Subcutaneous abdominal adipose tissue (tissue), 5 donors: ENCODE results near the gene STRIP2.
"Not testable (repeated sequence)": the region's sequence is repeated elsewhere in the genome, so short reads cannot be mapped to it uniquely, and the experiment has no call there.

Experiments used
- H3K27ac ChIP-seq: one replicate; pipeline ENCODE4 v1.7.0; 2013; ENCODE audit warnings: low read depth, mild to moderate bottlenecking, inconsistent platforms, low read length, moderate library complexity
- H3K27me3 ChIP-seq, 5 donors: one replicate each; pipeline ENCODE4 v1.7.0; 2013; ENCODE audit warnings: low read length in 5 of 5, inconsistent platforms in 1 of 5; ENCODE audit not compliant: control insufficient read depth in 5 of 5, insufficient read depth in 4 of 5
- H3K36me3 ChIP-seq, 5 donors: one replicate each; pipeline ENCODE4 v1.7.0; 2013; ENCODE audit warnings: low read length in 5 of 5; ENCODE audit not compliant: control insufficient read depth in 5 of 5, insufficient read depth in 5 of 5
- H3K4me1 ChIP-seq, 5 donors: one replicate each; pipeline ENCODE4 v1.7.0; 2013; ENCODE audit warnings: low read length in 5 of 5, mild to moderate bottlenecking in 3 of 5, moderate library complexity in 1 of 5; ENCODE audit not compliant: control insufficient read depth in 5 of 5, insufficient read depth in 5 of 5
- H3K4me3 ChIP-seq, 5 donors: one replicate each; pipeline ENCODE4 v1.7.0; 2013; ENCODE audit warnings: low read length in 5 of 5, low read depth in 1 of 5
- H3K9ac ChIP-seq, 5 donors: one replicate each; pipeline ENCODE4 v1.7.0; 2013; ENCODE audit warnings: low read length in 5 of 5, mild to moderate bottlenecking in 4 of 5, moderate library complexity in 3 of 5
- H3K9me3 ChIP-seq, 5 donors: one replicate each; pipeline ENCODE4 v1.7.0; 2013; ENCODE audit warnings: low read length in 5 of 5; ENCODE audit not compliant: control insufficient read depth in 5 of 5
- donor health status: healthy.
- donor health status: healthy.
- donor health status: healthy.
- donor health status: healthy.
- donor health status: healthy.

Gene STRIP2

DNA sequence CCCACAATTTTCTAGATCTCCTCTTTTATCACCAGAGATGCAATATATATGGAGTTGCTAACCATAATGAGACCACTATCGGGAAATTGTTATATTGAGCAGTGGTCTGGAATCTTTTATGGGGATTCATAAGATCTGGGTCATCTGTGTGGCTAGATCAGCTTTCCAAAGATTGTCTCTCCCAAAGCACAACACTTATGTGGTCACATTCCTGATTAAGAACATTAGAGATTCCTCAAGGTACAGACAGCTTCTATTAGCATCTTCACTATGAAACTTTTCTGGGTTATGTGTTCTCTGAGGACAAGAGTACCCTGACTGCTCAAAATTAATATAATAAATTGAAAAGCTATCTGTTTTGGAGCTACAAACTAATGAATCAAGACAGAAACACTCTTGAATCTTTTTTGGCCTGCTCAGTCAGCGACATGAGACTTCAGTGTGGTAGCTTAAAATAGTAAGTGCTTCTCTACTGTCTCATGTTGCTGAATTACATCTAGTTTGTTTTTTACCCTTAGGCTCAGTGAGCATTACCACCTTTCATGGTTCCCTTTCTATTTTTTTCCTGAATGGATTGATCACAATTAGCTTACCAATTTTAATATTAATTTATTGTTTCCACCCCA, 42.6 kb upstream of the STRIP2 start:
- Histone ChIP-seq H3K9ac (no peak overlapping the region), H3K27me3 (no peaks in the 10 kb centered on the region), H3K27ac (no peak overlapping the region)

DNA sequence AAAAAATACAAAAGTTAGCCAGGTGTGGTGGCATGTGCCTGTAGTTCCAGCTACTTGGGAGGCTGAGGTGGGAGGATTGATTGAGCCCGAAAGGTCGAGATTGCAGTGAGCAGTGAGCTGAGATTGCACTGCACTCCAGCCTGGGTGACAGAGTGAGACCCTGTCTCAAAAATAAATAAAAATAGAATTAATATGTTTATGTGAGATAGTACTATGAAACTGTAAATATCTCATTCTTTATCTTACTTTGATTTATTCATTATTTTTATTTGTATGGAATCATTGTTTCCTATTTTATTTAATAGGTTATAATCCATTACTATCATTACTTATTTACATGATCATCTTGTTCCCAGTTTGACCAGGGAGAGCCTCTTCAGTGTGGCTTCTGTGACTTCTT, 41.0 kb upstream of the STRIP2 start:
- H3K27me3 ChIP-seq: no peaks in the 10 kb centered on the region
- no peak overlapping the region for H3K9ac ChIP-seq
- peaks cover 0 to 3% (median 0%) of the 10 kb centered on the region in 5 donors for H3K4me1 ChIP-seq
- peaks cover 12 to 24% (median 12%) of the 10 kb centered on the region in 5 donors for H3K36me3 ChIP-seq
- H3K9me3 ChIP-seq: no peaks in the 10 kb centered on the region
- H3K4me3 ChIP-seq: no peak overlapping the region
- no peak overlapping the region for H3K27ac ChIP-seq

More for the DNA sequence above, 42.6 kb upstream of the STRIP2 start:
- H3K9me3 ChIP-seq: no peaks in the 10 kb centered on the region
- H3K4me1 ChIP-seq: peaks cover 0 to 3% (median 0%) of the 10 kb centered on the region in 5 donors
- no peak overlapping the region for H3K4me3 ChIP-seq
- peaks cover 7 to 21% (median 12%) of the 10 kb centered on the region in 5 donors for H3K36me3 ChIP-seq

DNA sequence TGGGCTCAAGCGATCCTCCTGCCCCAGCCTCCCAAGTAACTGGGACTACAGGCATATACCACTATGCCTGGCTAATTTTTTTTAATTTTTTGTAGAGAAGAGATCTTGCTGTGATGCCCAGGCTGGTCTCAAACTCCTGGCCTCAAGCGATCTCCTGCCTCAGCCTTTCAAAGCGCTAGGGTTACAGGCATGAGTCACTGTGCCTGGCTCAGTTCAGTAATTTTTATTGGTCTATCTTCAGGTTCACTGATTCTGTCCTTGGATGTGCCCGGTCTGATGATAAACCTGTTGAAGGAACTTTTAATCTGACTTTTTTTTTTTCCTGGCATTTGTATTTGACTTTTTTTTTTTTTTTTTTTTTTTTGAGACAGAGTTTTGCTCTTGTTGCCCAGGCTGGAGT, 40.1 kb upstream of the STRIP2 start:
- Histone ChIP-seq H3K9me3 (no peaks in the 10 kb centered on the region), H3K36me3 (peaks cover 10 to 17% (median 12%) of the 10 kb centered on the region in 5 donors), H3K4me3 (no peak overlapping the region), H3K27me3 (no peaks in the 10 kb centered on the region), H3K9ac (no peak overlapping the region), H3K4me1 (peaks cover 0 to 3% (median 0%) of the 10 kb centered on the region in 5 donors), H3K27ac (no peak overlapping the region)

DNA sequence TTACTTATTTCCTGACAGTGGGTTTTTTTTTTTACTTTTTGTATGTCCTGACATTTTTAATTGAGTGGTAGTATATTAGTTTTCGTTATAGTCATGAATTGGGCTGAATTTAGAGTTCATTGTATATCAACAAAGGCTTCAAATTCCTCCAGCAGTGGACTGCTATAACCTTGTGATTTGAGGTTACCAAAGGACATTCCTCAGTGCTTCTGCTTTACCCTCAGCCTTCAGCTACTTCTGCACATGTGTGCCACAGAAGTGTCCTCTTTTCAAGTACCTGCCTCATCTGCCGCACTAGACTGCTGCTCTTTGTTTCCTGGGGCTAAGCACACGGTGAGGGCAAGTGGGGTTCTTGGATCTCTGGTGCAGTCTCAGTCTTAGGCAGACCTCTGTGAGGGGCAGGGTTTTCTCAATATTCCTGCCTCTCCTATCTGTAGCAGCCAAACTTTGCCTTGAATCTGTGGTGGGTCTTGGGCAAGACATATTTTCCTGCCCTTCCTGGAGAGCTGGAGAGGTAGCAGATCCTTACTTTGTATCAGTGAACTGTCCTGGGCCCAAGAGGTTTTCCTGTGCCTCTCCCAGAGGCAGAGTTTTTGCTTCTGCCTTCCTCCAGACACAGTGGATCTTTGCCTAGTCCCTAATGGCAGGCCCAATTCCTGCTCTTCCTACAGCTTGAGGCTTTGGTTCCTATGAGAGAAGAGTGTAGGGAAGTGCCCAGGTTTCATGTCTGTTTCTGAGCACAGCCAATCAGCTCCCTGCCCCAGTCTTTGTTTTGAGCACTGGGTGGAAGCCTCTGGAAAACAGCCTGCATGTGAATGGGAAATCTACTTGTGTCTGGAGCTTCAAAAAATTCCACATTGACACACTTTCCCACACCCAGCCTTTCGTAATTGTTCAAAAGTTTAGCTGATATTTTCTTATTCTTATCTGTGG, 39.0 kb upstream of the STRIP2 start:
- no peak overlapping the region for H3K9ac ChIP-seq
- H3K4me1 ChIP-seq: peaks cover 0 to 3% (median 0%) of the 10 kb centered on the region in 5 donors
- H3K36me3 ChIP-seq: peaks cover 4 to 11% (median 7%) of the 10 kb centered on the region in 5 donors
- no peaks in the 10 kb centered on the region for H3K27me3 ChIP-seq
- no peak overlapping the region for H3K27ac ChIP-seq
- H3K4me3 ChIP-seq: no peak overlapping the region
- H3K9me3 ChIP-seq: no peaks in the 10 kb centered on the region

DNA sequence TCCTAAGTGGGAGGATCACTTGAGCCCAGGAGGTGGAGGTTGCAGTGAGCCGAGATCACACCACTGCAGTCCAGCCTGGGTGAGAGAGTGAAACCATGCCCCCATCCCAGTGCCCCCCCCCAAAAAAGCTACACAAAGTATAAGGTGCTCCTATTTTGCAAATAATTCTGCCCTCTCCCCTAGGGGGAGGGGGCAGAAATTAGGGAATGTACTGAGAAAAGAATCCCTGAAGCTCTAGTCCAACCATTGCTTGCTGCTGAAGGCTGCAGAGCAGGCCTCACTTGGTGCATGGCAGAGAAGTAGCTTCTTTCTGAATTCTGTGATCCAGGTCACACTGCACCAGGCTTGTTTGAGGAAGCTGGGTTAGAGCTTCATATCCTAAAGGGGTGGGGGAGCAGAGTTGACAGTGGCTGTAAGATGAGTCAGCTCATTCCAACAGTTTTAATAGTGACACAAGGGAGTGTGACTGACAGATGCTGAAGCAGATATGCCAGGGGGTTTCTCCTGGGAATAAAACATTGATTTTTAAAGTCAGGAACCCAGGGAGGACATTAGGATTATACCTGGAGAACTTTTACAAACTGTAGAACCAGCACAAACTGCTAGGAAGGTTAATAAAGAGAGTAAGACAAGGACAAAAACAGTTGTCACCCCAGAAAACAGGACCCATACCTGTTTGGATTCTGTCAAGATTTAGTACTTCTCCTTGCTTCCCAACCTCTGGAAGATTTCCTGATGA, 32.8 kb upstream of the STRIP2 start:
- Histone ChIP-seq H3K9me3 (no peaks in the 10 kb centered on the region), H3K36me3 (peaks cover 7 to 32% (median 9%) of the 10 kb centered on the region in 5 donors), H3K27me3 (no peaks in the 10 kb centered on the region), H3K4me1 (no peaks in the 10 kb centered on the region), H3K4me3 (no peak overlapping the region), H3K9ac (no peak overlapping the region), H3K27ac (no peak overlapping the region)

DNA sequence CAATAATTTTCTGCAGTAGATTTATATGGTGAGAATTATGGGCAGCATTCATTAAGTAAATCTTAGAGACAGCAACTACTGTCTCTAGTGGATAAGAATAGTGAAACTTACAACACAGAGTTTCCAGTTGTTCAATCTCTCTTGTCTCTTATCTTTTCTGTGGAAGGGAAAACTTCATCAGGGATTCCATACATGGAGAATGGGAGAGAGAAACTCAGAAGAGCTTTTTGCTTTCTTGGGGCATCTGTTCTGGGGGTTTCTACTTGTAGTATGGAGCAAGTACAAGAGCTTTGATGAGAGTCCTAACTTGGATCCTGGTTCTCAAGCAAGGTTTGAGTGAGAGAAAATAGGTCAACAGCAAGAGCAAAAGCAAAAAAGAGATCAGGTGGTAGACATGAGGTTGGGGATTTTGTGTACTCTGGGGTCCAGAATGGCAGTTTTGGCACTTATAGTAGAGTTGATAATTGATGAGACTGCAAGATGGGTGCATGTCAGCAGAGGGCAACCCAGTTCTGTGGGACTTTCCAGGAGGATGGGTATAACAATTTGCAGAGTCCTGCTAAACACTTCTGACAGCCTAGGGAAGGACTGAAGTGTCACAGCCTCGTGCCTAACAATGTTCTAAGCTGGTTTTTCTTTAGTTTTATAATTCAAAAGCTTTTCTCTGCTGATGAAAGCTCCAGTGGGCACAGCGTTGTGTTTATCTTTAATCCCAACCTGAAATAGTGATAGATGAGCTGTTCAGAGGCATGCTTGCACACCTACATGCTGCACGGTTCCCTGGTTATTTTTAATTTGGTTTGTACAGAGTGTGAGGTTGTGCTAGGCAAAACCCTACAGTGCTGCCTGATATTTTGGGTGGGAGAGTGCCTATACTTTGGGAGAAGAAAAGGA, 32.0 kb upstream of the STRIP2 start:
- Histone ChIP-seq H3K9me3 (no peaks in the 10 kb centered on the region), H3K36me3 (peaks cover 7 to 35% (median 10%) of the 10 kb centered on the region in 5 donors), H3K4me1 (no peaks in the 10 kb centered on the region), H3K4me3 (no peak overlapping the region), H3K9ac (peak overlapping the region in 1 of 5 donors; percentile 6), H3K27ac (no peak overlapping the region), H3K27me3 (no peaks in the 10 kb centered on the region)

DNA sequence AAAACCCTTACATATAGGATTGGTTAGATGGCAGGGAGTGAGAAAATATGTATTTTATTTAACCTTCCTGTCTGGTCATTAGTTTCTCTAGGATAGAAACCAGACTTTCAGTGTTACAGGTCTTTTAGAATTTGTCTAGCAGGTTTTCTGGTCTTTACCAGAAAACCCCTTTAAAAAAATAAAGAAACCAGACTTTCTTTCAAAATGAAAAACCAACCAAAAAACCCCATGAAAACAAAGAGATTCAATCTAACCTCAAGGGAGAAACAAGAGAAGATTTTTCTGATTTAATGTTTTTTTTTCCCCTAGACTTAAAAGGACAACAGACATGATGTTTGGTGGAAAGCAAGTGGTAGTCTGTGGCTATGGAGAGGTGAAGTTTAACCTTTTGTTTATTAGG, 28.7 kb upstream of the STRIP2 start:
- Histone ChIP-seq H3K27me3 (no peaks in the 10 kb centered on the region), H3K4me1 (no peaks in the 10 kb centered on the region), H3K9me3 (no peaks in the 10 kb centered on the region), H3K9ac (no peak overlapping the region), H3K4me3 (no peak overlapping the region), H3K36me3 (peaks cover 5 to 55% (median 19%) of the 10 kb centered on the region in 5 donors), H3K27ac (no peak overlapping the region)

DNA sequence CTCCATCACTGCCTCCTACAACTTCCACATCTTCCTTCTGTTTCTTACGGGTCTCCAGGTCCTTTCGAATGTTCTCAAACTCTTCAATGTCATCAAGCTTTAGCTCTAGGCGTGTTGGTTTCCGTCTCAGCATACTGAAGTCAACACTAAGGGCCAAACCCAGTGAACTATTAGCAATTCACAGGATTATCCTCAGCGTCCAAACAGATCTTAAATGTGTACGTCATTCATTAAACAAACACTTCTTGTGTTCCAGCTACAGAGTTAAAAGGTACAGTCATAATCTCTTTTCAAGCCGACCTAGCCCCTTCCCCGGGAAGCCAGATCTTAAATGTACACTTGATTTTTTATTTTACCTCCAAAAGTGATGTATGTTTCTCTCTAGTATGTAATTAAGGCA, 24.0 kb upstream of the STRIP2 start:
- not testable (repeated sequence) for H3K27ac ChIP-seq, H3K9ac ChIP-seq, H3K4me3 ChIP-seq, H3K4me1 ChIP-seq, H3K27me3 ChIP-seq, H3K9me3 ChIP-seq
- peaks cover 11 to 44% (median 19%) of the 10 kb centered on the region in 5 donors for H3K36me3 ChIP-seq

DNA sequence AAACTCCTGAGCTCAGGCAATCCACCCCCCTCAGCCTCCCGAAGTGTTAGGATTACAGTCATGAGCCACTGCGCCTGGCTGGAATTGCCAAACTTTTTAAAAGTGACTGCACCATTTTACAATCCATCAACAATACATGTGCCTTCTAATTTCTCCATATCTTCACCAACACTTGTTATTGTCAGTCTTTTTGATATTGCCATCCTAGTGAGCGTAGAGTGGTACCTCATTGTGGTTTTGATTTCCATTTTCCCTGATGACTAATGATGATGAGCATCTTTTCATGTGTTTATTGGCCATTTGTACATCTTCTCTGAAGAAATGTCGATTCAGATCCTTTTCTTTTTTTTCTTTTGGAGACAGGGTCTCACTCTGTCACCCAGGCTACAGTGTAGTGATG, 21.7 kb upstream of the STRIP2 start:
- H3K27ac ChIP-seq: no peak overlapping the region
- H3K9ac ChIP-seq: no peak overlapping the region
- H3K4me3 ChIP-seq: no peak overlapping the region
- peaks cover 6 to 32% (median 17%) of the 10 kb centered on the region in 5 donors for H3K36me3 ChIP-seq
- no peaks in the 10 kb centered on the region for H3K9me3 ChIP-seq
- no peaks in the 10 kb centered on the region for H3K4me1 ChIP-seq
- no peaks in the 10 kb centered on the region for H3K27me3 ChIP-seq
